ENCODE data around the gene RHEBL1.

DNA sequence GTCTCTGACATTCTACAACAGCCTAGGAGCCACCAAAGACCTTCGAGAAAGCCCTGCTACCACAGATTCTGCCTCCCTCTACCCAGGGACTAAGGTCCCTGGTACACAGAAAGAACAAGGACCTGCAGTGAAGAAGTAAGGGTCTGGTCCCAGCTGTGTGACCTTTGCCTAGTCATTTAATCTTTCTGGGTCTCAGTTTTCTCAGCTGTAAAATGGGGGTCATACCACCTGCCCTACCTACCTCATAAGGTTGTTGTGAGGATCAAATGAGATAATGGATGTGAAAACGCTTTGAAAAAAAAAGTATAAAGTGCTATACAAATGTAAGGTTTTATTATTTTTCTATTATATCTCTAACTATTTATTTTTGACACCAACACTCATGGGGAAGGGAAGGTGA is 46.0 kb downstream of the RHEBL1 start:
- TF ChIP-seq JUND (IDR thresholded peaks at IDR 0.05): no peak
- TF ChIP-seq, protein P1, sequence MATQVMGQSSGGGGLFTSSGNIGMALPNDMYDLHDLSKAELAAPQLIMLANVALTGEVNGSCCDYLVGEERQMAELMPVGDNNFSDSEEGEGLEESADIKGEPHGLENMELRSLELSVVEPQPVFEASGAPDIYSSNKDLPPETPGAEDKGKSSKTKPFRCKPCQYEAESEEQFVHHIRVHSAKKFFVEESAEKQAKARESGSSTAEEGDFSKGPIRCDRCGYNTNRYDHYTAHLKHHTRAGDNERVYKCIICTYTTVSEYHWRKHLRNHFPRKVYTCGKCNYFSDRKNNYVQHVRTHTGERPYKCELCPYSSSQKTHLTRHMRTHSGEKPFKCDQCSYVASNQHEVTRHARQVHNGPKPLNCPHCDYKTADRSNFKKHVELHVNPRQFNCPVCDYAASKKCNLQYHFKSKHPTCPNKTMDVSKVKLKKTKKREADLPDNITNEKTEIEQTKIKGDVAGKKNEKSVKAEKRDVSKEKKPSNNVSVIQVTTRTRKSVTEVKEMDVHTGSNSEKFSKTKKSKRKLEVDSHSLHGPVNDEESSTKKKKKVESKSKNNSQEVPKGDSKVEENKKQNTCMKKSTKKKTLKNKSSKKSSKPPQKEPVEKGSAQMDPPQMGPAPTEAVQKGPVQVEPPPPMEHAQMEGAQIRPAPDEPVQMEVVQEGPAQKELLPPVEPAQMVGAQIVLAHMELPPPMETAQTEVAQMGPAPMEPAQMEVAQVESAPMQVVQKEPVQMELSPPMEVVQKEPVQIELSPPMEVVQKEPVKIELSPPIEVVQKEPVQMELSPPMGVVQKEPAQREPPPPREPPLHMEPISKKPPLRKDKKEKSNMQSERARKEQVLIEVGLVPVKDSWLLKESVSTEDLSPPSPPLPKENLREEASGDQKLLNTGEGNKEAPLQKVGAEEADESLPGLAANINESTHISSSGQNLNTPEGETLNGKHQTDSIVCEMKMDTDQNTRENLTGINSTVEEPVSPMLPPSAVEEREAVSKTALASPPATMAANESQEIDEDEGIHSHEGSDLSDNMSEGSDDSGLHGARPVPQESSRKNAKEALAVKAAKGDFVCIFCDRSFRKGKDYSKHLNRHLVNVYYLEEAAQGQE (IDR thresholded peaks at IDR 0.05): no peak
- TF ChIP-seq, protein P2, sequence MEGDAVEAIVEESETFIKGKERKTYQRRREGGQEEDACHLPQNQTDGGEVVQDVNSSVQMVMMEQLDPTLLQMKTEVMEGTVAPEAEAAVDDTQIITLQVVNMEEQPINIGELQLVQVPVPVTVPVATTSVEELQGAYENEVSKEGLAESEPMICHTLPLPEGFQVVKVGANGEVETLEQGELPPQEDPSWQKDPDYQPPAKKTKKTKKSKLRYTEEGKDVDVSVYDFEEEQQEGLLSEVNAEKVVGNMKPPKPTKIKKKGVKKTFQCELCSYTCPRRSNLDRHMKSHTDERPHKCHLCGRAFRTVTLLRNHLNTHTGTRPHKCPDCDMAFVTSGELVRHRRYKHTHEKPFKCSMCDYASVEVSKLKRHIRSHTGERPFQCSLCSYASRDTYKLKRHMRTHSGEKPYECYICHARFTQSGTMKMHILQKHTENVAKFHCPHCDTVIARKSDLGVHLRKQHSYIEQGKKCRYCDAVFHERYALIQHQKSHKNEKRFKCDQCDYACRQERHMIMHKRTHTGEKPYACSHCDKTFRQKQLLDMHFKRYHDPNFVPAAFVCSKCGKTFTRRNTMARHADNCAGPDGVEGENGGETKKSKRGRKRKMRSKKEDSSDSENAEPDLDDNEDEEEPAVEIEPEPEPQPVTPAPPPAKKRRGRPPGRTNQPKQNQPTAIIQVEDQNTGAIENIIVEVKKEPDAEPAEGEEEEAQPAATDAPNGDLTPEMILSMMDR (IDR thresholded peaks at IDR 0.05; ENCODE audit: low read depth, low read length, missing input control): no peak
- no peak for TF ChIP-seq YY1 (IDR thresholded peaks at IDR 0.05)
- TF ChIP-seq, protein P3, sequence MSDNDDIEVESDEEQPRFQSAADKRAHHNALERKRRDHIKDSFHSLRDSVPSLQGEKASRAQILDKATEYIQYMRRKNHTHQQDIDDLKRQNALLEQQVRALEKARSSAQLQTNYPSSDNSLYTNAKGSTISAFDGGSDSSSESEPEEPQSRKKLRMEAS (IDR thresholded peaks at IDR 0.05): no peak
- no peak for TF ChIP-seq TAF1 (conservative IDR thresholded peaks at IDR 0.05)
- no peak for TF ChIP-seq RAD21 (IDR thresholded peaks at IDR 0.05)
- no peak for TF ChIP-seq GABPA (IDR thresholded peaks at IDR 0.05 in 1 of 2, conservative IDR thresholded peaks at IDR 0.05 in 1 of 2)
- no peak for TF ChIP-seq EGR1 (IDR thresholded peaks at IDR 0.05; ENCODE audit: low read depth in 2 of 2)
- TF ChIP-seq, protein P4, sequence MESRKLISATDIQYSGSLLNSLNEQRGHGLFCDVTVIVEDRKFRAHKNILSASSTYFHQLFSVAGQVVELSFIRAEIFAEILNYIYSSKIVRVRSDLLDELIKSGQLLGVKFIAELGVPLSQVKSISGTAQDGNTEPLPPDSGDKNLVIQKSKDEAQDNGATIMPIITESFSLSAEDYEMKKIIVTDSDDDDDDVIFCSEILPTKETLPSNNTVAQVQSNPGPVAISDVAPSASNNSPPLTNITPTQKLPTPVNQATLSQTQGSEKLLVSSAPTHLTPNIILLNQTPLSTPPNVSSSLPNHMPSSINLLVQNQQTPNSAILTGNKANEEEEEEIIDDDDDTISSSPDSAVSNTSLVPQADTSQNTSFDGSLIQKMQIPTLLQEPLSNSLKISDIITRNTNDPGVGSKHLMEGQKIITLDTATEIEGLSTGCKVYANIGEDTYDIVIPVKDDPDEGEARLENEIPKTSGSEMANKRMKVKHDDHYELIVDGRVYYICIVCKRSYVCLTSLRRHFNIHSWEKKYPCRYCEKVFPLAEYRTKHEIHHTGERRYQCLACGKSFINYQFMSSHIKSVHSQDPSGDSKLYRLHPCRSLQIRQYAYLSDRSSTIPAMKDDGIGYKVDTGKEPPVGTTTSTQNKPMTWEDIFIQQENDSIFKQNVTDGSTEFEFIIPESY (IDR thresholded peaks at IDR 0.05): no peak
- TF ChIP-seq, protein P5, sequence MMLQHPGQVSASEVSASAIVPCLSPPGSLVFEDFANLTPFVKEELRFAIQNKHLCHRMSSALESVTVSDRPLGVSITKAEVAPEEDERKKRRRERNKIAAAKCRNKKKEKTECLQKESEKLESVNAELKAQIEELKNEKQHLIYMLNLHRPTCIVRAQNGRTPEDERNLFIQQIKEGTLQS (IDR thresholded peaks at IDR 0.05): no peak
- TF ChIP-seq HNF4G (IDR thresholded peaks at IDR 0.05): no peak
- TF ChIP-seq FOXA2 (IDR thresholded peaks at IDR 0.05): no peak
